Vagina (tissue), 2 donors: Measurements from ENCODE around the gene COTL1.

Source experiments
- POLR2A ChIP-seq, 2 donors: fragments of 450-650 bp; IDR thresholded peaks; one replicate each; pipeline ENCODE4 v1.6.1; 2017; ENCODE audit warnings: antibody characterized with exemption in 2 of 2, mild to moderate bottlenecking in 2 of 2, moderate library complexity in 2 of 2
- TF ChIP-seq, protein P1 (sequence below), 3 experiments: fragments of 450-650 bp in 2 of 3; fragments of 200-600 bp in 1 of 3; sonication (generic) in 1 of 3; IDR thresholded peaks; one replicate each; pipeline ENCODE4 v1.5.1; 2017 to 2019; ENCODE audit warnings: antibody characterized with exemption in 3 of 3, mild to moderate bottlenecking in 2 of 3, moderate library complexity in 2 of 3

DNA sequence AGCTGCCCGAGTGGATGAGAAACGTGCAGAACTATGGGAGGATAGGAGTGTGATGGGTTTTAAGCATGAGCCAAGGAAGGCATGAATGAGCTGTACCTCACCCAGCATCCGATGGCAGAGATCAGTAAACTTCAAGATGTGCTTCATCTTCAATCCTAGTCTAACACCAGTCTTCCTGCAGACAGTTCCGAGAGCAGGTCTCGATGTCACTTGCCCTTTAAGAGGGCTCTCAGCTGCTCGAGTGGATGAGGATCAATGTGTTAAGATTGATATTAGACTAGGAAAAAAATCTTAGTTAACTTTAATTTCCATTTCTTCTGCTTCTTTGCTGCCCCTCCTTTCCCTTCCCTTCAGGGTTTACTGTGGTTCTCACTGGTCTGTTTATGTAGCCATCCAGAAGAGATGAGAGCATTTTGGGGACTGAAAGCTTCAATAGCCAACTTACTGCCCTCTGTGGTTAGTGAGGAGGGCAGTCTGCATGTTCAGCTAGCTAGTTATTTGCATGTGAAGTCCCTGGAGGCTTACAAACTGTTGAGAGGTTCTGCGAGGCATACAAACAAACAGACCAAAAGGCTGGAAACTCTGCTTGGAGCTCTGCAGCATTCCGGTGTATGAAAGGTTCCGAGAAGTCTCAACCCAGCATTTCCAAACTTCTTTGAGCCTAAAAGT is 45.7 kb upstream of the COTL1 start:
- TF ChIP-seq, protein P1, sequence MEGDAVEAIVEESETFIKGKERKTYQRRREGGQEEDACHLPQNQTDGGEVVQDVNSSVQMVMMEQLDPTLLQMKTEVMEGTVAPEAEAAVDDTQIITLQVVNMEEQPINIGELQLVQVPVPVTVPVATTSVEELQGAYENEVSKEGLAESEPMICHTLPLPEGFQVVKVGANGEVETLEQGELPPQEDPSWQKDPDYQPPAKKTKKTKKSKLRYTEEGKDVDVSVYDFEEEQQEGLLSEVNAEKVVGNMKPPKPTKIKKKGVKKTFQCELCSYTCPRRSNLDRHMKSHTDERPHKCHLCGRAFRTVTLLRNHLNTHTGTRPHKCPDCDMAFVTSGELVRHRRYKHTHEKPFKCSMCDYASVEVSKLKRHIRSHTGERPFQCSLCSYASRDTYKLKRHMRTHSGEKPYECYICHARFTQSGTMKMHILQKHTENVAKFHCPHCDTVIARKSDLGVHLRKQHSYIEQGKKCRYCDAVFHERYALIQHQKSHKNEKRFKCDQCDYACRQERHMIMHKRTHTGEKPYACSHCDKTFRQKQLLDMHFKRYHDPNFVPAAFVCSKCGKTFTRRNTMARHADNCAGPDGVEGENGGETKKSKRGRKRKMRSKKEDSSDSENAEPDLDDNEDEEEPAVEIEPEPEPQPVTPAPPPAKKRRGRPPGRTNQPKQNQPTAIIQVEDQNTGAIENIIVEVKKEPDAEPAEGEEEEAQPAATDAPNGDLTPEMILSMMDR (IDR thresholded peaks at IDR 0.05) = no peak
- TF ChIP-seq POLR2A (IDR thresholded peaks at IDR 0.05) = no peak
